H1 (cell line): ENCODE data around the gene TPP2. TPM values are rescaled to one million over a fixed set of nuclear protein-coding genes. Genes with fewer than 3 reads are reported as not detected.

Experiments used
- BRCA1 ChIP-seq: IDR thresholded peaks from 2 replicates; pipeline ENCODE4 v1.6.1; 2012; ENCODE audit warnings: low read depth, low read length, improper control_type of control experiment
- CHD7 ChIP-seq: fragments of 300-600 bp; sonication (generic); IDR thresholded peaks from 2 replicates; pipeline ENCODE4 v1.7.1; 2012; ENCODE audit warnings: low read length, moderate library complexity, mild to moderate bottlenecking, inconsistent platforms; ENCODE audit not compliant: insufficient replicate concordance
- KDM5A ChIP-seq: fragments of 200-600 bp; IDR thresholded peaks from 2 replicates; pipeline ENCODE4 v1.7.1; 2012; ENCODE audit warnings: mild to moderate bottlenecking, low read length, inconsistent platforms, mixed read lengths
- MAFK ChIP-seq: IDR thresholded peaks from 2 replicates; pipeline ENCODE4 v1.6.1; 2012; ENCODE audit warnings: low read depth, mild to moderate bottlenecking, improper control_type of control experiment, low read length
- RAD21 ChIP-seq, 2 experiments: IDR thresholded peaks in 1 of 2; conservative IDR thresholded peaks in 1 of 2; 2 replicates each; pipeline ENCODE4 v1.6.1; 2011; ENCODE audit warnings: low read depth in 2 of 2, low read length in 2 of 2, improper control_type of control experiment in 1 of 2, inconsistent platforms in 1 of 2, mild to moderate bottlenecking in 1 of 2, moderate library complexity in 1 of 2
- SAP30 ChIP-seq: fragments of 300-600 bp; sonication (generic); IDR thresholded peaks from 2 replicates; pipeline ENCODE4 v1.7.1; 2012; ENCODE audit warnings: low read length, moderate library complexity, mild to moderate bottlenecking, inconsistent platforms; ENCODE audit not compliant: insufficient read depth, insufficient replicate concordance
- SIN3A ChIP-seq, 2 experiments: IDR thresholded peaks in 1 of 2; conservative IDR thresholded peaks in 1 of 2; 2 replicates each; pipeline ENCODE4 v1.6.1; 2011 to 2012; ENCODE audit warnings: low read length in 2 of 2, improper control_type of control experiment in 1 of 2, low read depth in 1 of 2, mild to moderate bottlenecking in 1 of 2
- SP1 ChIP-seq: IDR thresholded peaks from 2 replicates; pipeline ENCODE4 v1.6.1; 2011; ENCODE audit warnings: low read depth, low read length
- SP2 ChIP-seq: IDR thresholded peaks from 2 replicates; pipeline ENCODE4 v1.6.1; 2012; ENCODE audit warnings: mild to moderate bottlenecking, low read length, inconsistent platforms
- polyA plus RNA-seq, 7 experiments: library from polyadenylated mRNA; depleted of rRNA in 3 of 7; stranded (reverse) in 5 of 7; unstranded in 2 of 7; fragments of >200 nt in 5 of 7; fragments of 200-250 nt in 2 of 7; gene quantifications; 1 replicate in 5 of 7; 2 replicates in 1 of 7; 4 replicates in 1 of 7; pipeline versions ENCODE4 v1.2.1 to v1.2.3, GENCODE V29; 2011 to 2013; ENCODE audit warnings: missing spikeins in 2 of 7, mixed read lengths in 2 of 7
- total RNA-seq: library from RNA; stranded (reverse); fragmentation: NEBNext Ultra II Directional; extraction: Animal tissue kit (Norgen Biotek cat#: 25700); gene quantifications from 2 replicates; pipeline ENCODE4 v1.2.1, GENCODE V29; 2021

Gene TPP2
- total and polyA plus RNA-seq, 2 of the 8 experiments (the other 6 are each of a cell fraction or from before 2014, with no cell fraction given): 15.9 to 85.7 TPM

- TF ChIP-seq SP2 (no peak), RAD21 (IDR thresholded peaks at IDR 0.05 in 1 of 2, conservative IDR thresholded peaks at IDR 0.05 in 1 of 2; ENCODE audit: low read depth in 2 of 2, low read length in 2 of 2) (peak; percentile 63 to 70), SAP30 (peak; percentile 62), KDM5A (no peak), CHD7 (no peak), SIN3A (conservative IDR thresholded peaks at IDR 0.05 in 1 of 2, IDR thresholded peaks at IDR 0.05 in 1 of 2; ENCODE audit: low read depth in 1 of 2, low read length in 2 of 2) (peak in 1 of 2 experiments; percentile 68; a peak in 1 of 4 replicates), BRCA1 (no peak), SP1 (no peak), MAFK (peak; percentile 99)
Observed at GRCh38 chr13:102591988-102592781, 4.6 kb upstream of the TPP2 start (continued).
